GM12865 (cell line): Measurements from ENCODE around the gene ZFHX3.

ENCODE experiments used
- DNase-seq: peaks from one replicate; pipeline ENCODE4 v3.0.0; 2010; ENCODE audit warnings: low read depth
- H3K4me3 ChIP-seq: 2 replicates; pipeline ENCODE4 v1.5.1; 2011; ENCODE audit warnings: mild to moderate bottlenecking, low read depth, low read length, control low read depth
- TF ChIP-seq, protein P1 (sequence below): IDR thresholded peaks from 2 replicates; pipeline ENCODE4 v1.5.1; 2011; ENCODE audit warnings: low read length, control low read depth, low read depth, inconsistent platforms; ENCODE audit not compliant: insufficient read depth; ENCODE audit errors: missing control alignments

Gene ZFHX3

DNA sequence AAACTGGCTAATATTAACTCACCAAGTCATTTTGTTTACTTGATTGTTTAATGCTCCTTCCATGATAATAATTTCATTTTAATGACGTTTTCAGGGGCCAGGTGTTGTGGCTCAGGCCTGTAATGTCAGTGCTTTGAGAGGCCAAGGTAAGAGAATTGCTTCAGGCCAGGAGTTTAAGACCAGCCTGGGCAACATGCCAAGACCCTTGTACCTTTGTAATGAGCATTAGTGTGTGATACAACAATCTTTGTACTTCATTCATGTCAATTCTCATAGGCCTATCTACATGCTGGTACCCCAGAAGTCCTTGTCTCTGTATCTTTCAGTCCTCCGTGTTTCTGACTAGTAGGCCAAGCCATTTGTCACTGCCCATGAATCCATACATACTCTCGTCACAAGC lies 296.9 kb downstream of the ZFHX3 start:
- no peak for DNase-seq
- TF ChIP-seq, protein P1, sequence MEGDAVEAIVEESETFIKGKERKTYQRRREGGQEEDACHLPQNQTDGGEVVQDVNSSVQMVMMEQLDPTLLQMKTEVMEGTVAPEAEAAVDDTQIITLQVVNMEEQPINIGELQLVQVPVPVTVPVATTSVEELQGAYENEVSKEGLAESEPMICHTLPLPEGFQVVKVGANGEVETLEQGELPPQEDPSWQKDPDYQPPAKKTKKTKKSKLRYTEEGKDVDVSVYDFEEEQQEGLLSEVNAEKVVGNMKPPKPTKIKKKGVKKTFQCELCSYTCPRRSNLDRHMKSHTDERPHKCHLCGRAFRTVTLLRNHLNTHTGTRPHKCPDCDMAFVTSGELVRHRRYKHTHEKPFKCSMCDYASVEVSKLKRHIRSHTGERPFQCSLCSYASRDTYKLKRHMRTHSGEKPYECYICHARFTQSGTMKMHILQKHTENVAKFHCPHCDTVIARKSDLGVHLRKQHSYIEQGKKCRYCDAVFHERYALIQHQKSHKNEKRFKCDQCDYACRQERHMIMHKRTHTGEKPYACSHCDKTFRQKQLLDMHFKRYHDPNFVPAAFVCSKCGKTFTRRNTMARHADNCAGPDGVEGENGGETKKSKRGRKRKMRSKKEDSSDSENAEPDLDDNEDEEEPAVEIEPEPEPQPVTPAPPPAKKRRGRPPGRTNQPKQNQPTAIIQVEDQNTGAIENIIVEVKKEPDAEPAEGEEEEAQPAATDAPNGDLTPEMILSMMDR = no peak
- H3K4me3 ChIP-seq = no peak overlapping the region

DNA sequence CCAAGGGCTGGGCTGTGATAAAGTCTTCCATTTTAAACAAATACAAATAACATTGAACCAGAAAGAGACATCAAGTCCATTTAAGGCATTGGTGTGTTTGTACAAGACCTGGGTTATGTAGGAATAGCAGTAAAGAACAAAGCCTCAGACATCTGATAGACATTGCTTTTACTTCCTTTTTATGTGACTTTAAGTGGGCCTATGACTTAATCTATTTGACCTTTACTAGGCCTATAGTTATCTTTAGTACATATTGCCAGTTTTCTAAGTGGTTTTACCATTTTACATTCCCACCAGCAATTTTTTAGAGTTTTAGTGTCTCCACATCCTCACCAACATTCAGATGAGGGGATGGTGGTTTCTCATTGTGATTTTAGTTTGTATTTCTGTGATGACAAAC lies 298.8 kb downstream of the ZFHX3 start:
- TF ChIP-seq, protein P1 = no peak
- DNase-seq = no peak
- no peak overlapping the region for H3K4me3 ChIP-seq

DNA sequence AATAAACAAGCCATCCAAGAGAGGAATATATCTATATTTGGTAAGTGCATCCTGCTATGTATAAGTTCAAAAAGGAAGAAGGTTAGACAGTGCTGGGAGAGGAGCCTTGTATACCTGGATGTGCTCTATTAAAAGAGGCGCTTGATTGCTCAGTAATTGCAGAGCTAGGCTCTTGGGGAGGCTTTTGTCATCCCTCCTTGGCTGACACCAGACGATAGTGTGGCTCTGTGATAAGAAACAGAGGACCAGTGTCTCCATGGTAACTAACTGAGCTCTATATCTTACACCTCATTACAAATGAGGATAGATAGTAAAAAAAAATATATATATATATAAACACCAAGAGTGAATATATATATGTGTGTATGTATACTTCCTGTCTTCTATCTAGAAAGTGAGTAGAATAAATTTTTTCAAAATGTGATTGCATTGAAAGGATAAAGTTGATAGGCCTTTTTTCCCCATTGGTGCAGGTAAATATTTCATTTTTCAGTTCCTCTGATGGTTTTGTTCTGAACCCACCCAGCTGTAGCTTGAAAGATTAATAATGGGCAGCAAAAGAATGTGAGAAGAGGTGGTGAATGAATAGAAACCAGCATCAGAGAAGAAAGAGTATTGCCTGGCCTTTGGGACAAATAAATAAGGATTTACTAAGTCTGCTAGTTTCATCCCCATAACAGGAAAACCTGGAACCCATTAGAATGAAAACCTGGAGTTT lies 303.7 kb downstream of the ZFHX3 start:
- TF ChIP-seq, protein P1 = no peak
- H3K4me3 ChIP-seq = no peak overlapping the region
- no peak for DNase-seq

DNA sequence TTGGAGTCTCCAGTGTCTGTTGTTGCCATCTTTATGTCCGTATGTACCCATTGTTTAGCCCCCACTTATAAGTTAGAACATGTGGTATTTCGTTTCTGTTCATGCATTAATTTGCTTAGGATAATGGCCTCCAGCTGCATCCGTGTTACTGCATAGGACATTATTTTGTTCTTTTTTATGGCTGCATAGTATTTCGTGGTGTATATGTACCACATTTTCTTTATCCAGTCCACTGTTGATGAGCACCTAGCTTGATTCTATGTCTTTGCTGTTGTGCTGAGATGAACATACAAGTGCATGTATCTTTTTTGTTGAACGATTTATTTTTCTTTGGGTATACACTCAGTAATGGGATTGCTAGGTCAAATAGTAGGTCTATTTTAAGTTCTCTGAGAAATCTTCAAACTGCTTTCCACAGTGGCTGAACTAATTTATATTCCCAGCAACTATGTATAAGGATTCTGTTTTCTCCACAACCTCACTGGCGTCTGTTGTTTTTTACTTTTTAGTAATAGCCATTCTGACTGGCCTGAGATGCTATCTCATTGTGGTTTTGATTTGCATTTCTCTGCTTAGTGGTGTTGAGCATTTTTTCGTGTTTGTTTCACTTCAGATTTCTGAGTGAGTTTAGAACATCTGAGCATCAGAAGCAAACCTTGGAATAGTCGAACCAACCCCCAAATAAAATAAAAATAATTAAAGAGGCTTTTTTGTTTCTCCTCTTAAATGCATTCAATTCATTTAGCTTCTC lies 304.7 kb downstream of the ZFHX3 start:
- no peak overlapping the region for H3K4me3 ChIP-seq
- DNase-seq = peak; percentile 40
- TF ChIP-seq, protein P1 = no peak

DNA sequence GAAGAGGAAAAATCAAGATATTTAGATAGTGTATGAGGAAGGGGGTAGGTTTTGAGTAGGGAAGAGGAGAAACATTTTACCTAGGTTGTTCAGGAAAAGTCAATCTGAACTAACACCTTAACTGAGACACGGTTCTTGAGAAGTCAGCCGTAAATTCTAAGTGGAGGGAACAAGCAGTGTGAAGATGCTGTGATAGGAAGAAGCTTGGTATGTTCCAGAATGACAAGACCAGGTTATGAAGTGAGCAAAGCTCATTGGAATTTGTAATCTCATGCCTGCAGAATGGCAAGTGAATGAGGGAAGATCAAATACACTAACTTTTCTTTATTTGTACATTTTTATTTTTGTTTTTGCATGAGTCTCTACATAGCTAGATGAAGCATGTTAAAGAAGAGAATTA lies 307.6 kb downstream of the ZFHX3 start:
- no peak overlapping the region for H3K4me3 ChIP-seq
- TF ChIP-seq, protein P1 = no peak
- no peak for DNase-seq

DNA sequence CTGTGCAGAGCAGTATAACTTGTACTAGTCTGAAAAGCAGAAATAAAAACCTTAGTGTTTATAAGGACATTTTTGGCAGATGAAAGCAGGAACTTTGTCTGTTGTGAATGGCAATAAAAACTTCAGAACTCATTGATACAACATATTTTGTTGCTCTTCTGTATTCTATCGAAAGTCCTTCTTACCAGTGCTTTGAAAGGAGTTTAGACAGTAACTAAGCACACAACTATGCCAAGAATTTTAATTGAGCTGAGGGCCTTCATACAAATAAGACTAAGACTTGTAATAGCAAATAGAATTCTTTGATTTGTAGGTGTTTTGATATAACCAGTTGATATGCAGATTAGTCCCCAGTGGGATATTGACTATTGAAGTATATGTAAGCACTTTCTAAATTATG lies 308.4 kb downstream of the ZFHX3 start:
- no peak overlapping the region for H3K4me3 ChIP-seq
- no peak for DNase-seq
- TF ChIP-seq, protein P1 = no peak
